ENCODE measurements around the gene XAGE5. TPM values are rescaled to one million over a fixed set of nuclear protein-coding genes. Genes with fewer than 3 reads are reported as not detected.
"Not testable (repeated sequence)": the region's sequence is repeated elsewhere in the genome, so short reads cannot be mapped to it uniquely, and the experiment has no call there.

Gene XAGE5
- total and polyA plus RNA-seq, 9 of the 15 experiments (the other 6 are each of a cell fraction or from before 2014, with no cell fraction given), result 0.40 to 0.52 TPM; not detected in 7

GRCh38 chrX:52856991-52857525, 46.0 kb downstream of the XAGE5 start:
- POLR2A ChIA-PET; H3K79me2 ChIP-seq (ENCODE audit: control insufficient read depth, insufficient read depth, low read length); H3K36me3 ChIP-seq (ENCODE audit: control insufficient read depth, insufficient read depth, low read length); FAIRE-seq; H4K20me1 ChIP-seq (replicated peaks; ENCODE audit: control insufficient read depth, insufficient read depth, low read length); H3K9me3 ChIP-seq (replicated peaks; ENCODE audit: control insufficient read depth, insufficient read depth, low read depth, low read length); H3K4me2 ChIP-seq (ENCODE audit: insufficient read depth, low read length); BruUV-seq (replicated peaks); CTCF ChIA-PET (ENCODE audit: low intra/inter-chr PET ratio); H3K27ac ChIP-seq (ENCODE audit: extremely low read depth, low read depth, low read length); H3K9ac ChIP-seq (ENCODE audit: insufficient read depth in 1 of 2, low read depth in 2 of 2, low read length in 2 of 2); H2AFZ ChIP-seq (ENCODE audit: low read depth, low read length); ATAC-seq; intact Hi-C loops (cut with micrococcal nuclease); DNase-seq (ENCODE audit: extremely low read depth in 1 of 4, low spot score in 3 of 4); in situ Hi-C loops (cut with MboI); H3K27me3 ChIP-seq (ENCODE audit: control insufficient read depth in 2 of 2, insufficient read depth in 2 of 2, low read length in 2 of 2); H3K9me1 ChIP-seq (ENCODE audit: control insufficient read depth, insufficient read depth, low read length); H3K4me3 ChIP-seq; H3K4me1 ChIP-seq (replicated peaks in 1 of 2; ENCODE audit: control insufficient read depth in 2 of 2, insufficient read depth in 2 of 2, low read length in 2 of 2): not testable (repeated sequence)
- 0% methylated on average over 4 of the region's 4 CpGs for WGBS (ENCODE audit: insufficient coverage, low coverage, missing lambda C conversion rate)

DNA sequence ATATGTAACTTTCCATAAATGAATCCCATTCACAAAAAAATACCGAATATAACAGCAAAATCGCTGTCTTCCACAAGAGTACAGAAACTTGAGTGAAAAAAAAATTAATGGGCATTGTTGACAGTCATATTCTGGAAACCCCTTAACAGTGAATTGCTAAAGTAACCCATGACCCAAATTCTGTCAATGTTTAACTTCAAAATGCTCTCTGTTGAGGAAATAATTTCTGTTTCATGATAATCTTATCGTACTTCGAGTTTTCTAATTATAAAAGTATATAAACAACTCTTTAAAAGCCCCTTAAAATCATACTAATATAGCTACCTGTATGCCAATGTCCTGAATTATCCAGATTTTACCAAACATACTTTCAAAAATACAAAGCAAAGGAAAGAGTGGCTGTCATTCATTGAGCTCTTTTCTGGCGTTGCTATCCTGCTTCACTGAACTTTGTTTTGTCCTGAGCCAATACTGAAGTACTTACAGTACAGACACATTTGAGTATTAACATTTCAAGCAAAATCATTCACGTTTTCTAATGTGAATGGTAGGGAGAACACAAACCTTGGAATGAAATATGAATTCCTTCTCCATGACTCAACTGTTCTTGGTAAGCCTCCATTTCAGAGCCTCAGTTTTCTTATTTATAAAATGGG, 54.4 kb downstream of the XAGE5 start:
- Histone ChIP-seq H3K4me3 (no peak overlapping the region), H3K9ac (ENCODE audit: insufficient read depth in 1 of 2, low read depth in 2 of 2, low read length in 2 of 2) (no peak overlapping the region), H3K4me2 (ENCODE audit: insufficient read depth, low read length) (no peak overlapping the region), H4K20me1 (replicated peaks; ENCODE audit: control insufficient read depth, insufficient read depth, low read length) (no peaks in the 10 kb centered on the region), H3K79me2 (ENCODE audit: control insufficient read depth, insufficient read depth, low read length) (no peaks in the 10 kb centered on the region), H3K36me3 (ENCODE audit: control insufficient read depth, insufficient read depth, low read length) (no peaks in the 10 kb centered on the region), H3K27me3 (ENCODE audit: control insufficient read depth in 2 of 2, insufficient read depth in 2 of 2, low read length in 2 of 2) (peaks cover 0 to 7% of the 10 kb centered on the region in 2 experiments; a peak in 2 of 5 replicates), H2AFZ (ENCODE audit: low read depth, low read length) (no peak overlapping the region), H3K4me1 (replicated peaks in 1 of 2; ENCODE audit: control insufficient read depth in 2 of 2, insufficient read depth in 2 of 2, low read length in 2 of 2) (no peaks in the 10 kb centered on the region), H3K27ac (ENCODE audit: extremely low read depth, low read depth, low read length) (no peak overlapping the region), H3K9me1 (ENCODE audit: control insufficient read depth, insufficient read depth, low read length) (no peaks in the 10 kb centered on the region), H3K9me3 (replicated peaks; ENCODE audit: control insufficient read depth, insufficient read depth, low read depth, low read length) (no peaks in the 10 kb centered on the region)
- ATAC-seq (no peak), DNase-seq (ENCODE audit: extremely low read depth in 1 of 4, low spot score in 3 of 4) (no peak), FAIRE-seq (no peak)
- BruUV-seq (replicated peaks), result no TSS peak
- intact Hi-C loops (cut with micrococcal nuclease) (no loop called here), in situ Hi-C loops (cut with MboI) (no loop called here)
- ChIA-PET CTCF (ENCODE audit: low intra/inter-chr PET ratio) (no interaction called here), POLR2A (no interaction called here)
- WGBS (ENCODE audit: insufficient coverage, low coverage, missing lambda C conversion rate), result 0% methylated on average over 6 of the region's 6 CpGs
- TF ChIP-seq RBM22 (IDR thresholded peaks at IDR 0.05; ENCODE audit: low read depth, low read length, poor library complexity, severe bottlenecking) (no peak), RFX5 (IDR thresholded peaks at IDR 0.05; ENCODE audit: low read depth, low read length) (no peak), CBX8 (IDR thresholded peaks at IDR 0.05; ENCODE audit: borderline replicate concordance, extremely low read depth, low read depth, low read length, poor library complexity, severe bottlenecking) (no peak), ZNF586 (CRISPR knock-in tag; conservative IDR thresholded peaks at IDR 0.05) (no peak), ZNF347 (CRISPR knock-in tag; IDR thresholded peaks at IDR 0.05; ENCODE audit: low read depth) (no peak), ZFP1 (CRISPR knock-in tag; IDR thresholded peaks at IDR 0.05) (no peak), TAF15 (IDR thresholded peaks at IDR 0.05; ENCODE audit: low read depth, low read length) (no peak), FIP1L1 (IDR thresholded peaks at IDR 0.05; ENCODE audit: low read depth, low read length, poor library complexity, severe bottlenecking) (no peak), PPARD (CRISPR knock-in tag; IDR thresholded peaks at IDR 0.05) (no peak), YY1 (IDR thresholded peaks at IDR 0.05; ENCODE audit: borderline replicate concordance in 1 of 3, control insufficient read depth in 1 of 3, extremely low read depth in 1 of 3, insufficient read depth in 3 of 3, insufficient read length in 1 of 3, insufficient replicate concordance in 2 of 3, low read depth in 1 of 3, low read length in 2 of 3) (no peak), ZNF121 (CRISPR knock-in tag; conservative IDR thresholded peaks at IDR 0.05) (no peak)
